Transverse colon (tissue), 4 donors: ENCODE measurements around the gene SLC6A18. TPM values are rescaled to one million over a fixed set of nuclear protein-coding genes. Genes with fewer than 3 reads are reported as not detected.

ENCODE experiments used
- DNase-seq: peaks from one replicate; pipeline ENCODE4 v3.0.0-alpha.2; 2019
- H3K27ac ChIP-seq, 4 donors: fragments of 200-600 bp; sonication (generic); 2 replicates each; pipeline ENCODE4 v1.5.1; 2016 to 2018; ENCODE audit warnings: inconsistent platforms in 4 of 4
- H3K27me3 ChIP-seq: fragments of 200-600 bp; sonication (generic); 2 replicates; pipeline ENCODE4 v1.5.1; 2017; ENCODE audit warnings: inconsistent platforms
- H3K36me3 ChIP-seq, 4 donors: fragments of 200-600 bp; sonication (generic); 2 replicates each; pipeline ENCODE4 v1.5.1; 2017 to 2019; ENCODE audit warnings: inconsistent platforms in 4 of 4
- H3K4me1 ChIP-seq, 4 donors: fragments of 200-600 bp; sonication (generic); 2 replicates each; pipeline ENCODE4 v1.5.1; 2017 to 2020; ENCODE audit warnings: inconsistent platforms in 4 of 4
- H3K4me3 ChIP-seq, 4 donors: fragments of 200-600 bp; sonication (generic); 1 replicate in 1 of 4; 2 replicates in 3 of 4; pipeline versions ENCODE4 v1.5.1 to v1.6.1; 2017 to 2019; ENCODE audit warnings: inconsistent platforms in 4 of 4
- H3K9me3 ChIP-seq, 2 donors: fragments of 200-600 bp; sonication (generic); 2 replicates each; pipeline ENCODE4 v1.5.1; 2017 to 2019; ENCODE audit warnings: inconsistent platforms in 2 of 2
- CTCF ChIP-seq, 5 experiments: fragments of 200-600 bp in 3 of 5; fragments of 450-650 bp in 2 of 5; sonication (generic) in 3 of 5; IDR thresholded peaks; 1 replicate in 2 of 5; 2 replicates in 3 of 5; pipeline ENCODE4 v1.5.1; 2016 to 2017; ENCODE audit warnings: antibody characterized with exemption in 5 of 5, inconsistent platforms in 3 of 5, mild to moderate bottlenecking in 2 of 5, moderate library complexity in 1 of 5
- EP300 ChIP-seq: sonication (generic); formaldehyde crosslinking; IDR thresholded peaks from one replicate; pipeline ENCODE4 v1.6.1; 2017; ENCODE audit warnings: antibody characterized with exemption, low read depth
- POLR2A ChIP-seq: fragments of 450-650 bp; IDR thresholded peaks from one replicate; pipeline ENCODE4 v1.6.1; 2016; ENCODE audit warnings: antibody characterized with exemption, mild to moderate bottlenecking, moderate library complexity
- POLR2AphosphoS5 ChIP-seq, 3 donors: sonication (generic); formaldehyde crosslinking; IDR thresholded peaks; one replicate each; pipeline ENCODE4 v1.6.1; 2016; ENCODE audit warnings: antibody characterized with exemption in 3 of 3
- WGBS, 2 donors: methylation state at CpG; one replicate each; pipeline ENCODE4 v1.1.5; 2018; ENCODE audit warnings: low coverage in 1 of 2; 5-methylcytosine and 5-hydroxymethylcytosine counted together
- in situ Hi-C, 4 donors: fragments of 200-750 bp; cut with MboI; loops; one replicate each; pipeline versions ENCODE4 v1.15.0 to v1.15.1; 2017; ENCODE audit warnings: low sequenced_read_pairs in 3 of 4, low pct_ligation_motif_present in 1 of 4, low pct_unique_long_range_greater_than_20kb in 1 of 4
- intact Hi-C: fragments of 100-400 bp; cut with DNase I; formaldehyde crosslinking; loops from one replicate; pipeline ENCODE4 v1.15.1; 2023; ENCODE audit warnings: low total_unique reads
- total RNA-seq, 4 donors: library from RNA; depleted of rRNA; stranded (reverse); fragments of >200 nt; gene quantifications; one replicate each; pipeline ENCODE4 v1.1.0, GENCODE V29; 2016

SLC6A18 gene
- total RNA-seq, 4 donors from 2014 or later, result not detected

GRCh38 chr5:1183424-1184162 lies 41.6 kb upstream of the SLC6A18 start:
- Histone ChIP-seq H3K4me3 (no peak overlapping the region), H3K27ac (peak overlapping the region in 1 of 4 donors; percentile 38), H3K4me1 (peaks cover 0 to 31% (median 26%) of the 10 kb centered on the region in 4 donors), H3K9me3 (no peaks in the 10 kb centered on the region), H3K27me3 (peaks cover 12% of the 10 kb centered on the region), H3K36me3 (no peaks in the 10 kb centered on the region)
- WGBS, 2 donors, result 18 to 58% methylated on average over 4 to 18 of the region's 18 CpGs
- TF ChIP-seq POLR2A, result no peak
- no peak for TF ChIP-seq EP300
- no peak for TF ChIP-seq POLR2AphosphoS5 (IDR thresholded peaks at IDR 0.05)
- no peak for TF ChIP-seq CTCF (IDR thresholded peaks at IDR 0.05)
- in situ Hi-C loops (loop anchor here in 1 of 4 donors (25.0 kb wide), 1 partner anchor 454 kb away; no protein-coding TSS in a partner anchor), intact Hi-C loops (no loop called here)
- no peak for DNase-seq

DNA sequence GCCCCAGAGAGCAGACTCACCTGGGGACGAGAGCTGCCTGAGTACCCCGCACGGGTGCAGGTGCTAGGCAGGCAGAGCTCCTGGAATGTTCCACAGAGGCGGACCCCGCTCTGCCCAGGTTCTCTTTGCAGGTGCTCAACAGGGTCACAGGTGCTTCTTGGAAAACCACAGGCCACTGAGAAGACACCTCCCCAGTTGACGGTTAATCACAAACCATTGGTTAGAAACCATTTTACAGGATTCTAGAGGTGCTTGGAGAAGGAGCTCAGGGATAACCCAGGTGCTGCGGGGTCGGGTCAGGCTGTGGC lies 41.1 kb upstream of the SLC6A18 start:
- intact Hi-C loops, result no loop called here
- H3K9me3 ChIP-seq, result no peaks in the 10 kb centered on the region
- H3K4me3 ChIP-seq, result no peak overlapping the region
- H3K27ac ChIP-seq, result no peak overlapping the region
- H3K27me3 ChIP-seq, result peaks cover 13% of the 10 kb centered on the region
- in situ Hi-C loops, result loop anchor here in 1 of 4 donors (25.0 kb wide), 1 partner anchor 453 kb away; no protein-coding TSS in a partner anchor
- no peaks in the 10 kb centered on the region for H3K36me3 ChIP-seq
- 85% methylated on average over 8 of the region's 8 CpGs; no CpG with 5 or more reads in 1 of the 2 donors for WGBS, 2 donors
- H3K4me1 ChIP-seq, result peaks cover 0 to 31% (median 26%) of the 10 kb centered on the region in 4 donors
- TF ChIP-seq POLR2AphosphoS5 (IDR thresholded peaks at IDR 0.05) (no peak), EP300 (no peak)
- DNase-seq, result no peak

DNA sequence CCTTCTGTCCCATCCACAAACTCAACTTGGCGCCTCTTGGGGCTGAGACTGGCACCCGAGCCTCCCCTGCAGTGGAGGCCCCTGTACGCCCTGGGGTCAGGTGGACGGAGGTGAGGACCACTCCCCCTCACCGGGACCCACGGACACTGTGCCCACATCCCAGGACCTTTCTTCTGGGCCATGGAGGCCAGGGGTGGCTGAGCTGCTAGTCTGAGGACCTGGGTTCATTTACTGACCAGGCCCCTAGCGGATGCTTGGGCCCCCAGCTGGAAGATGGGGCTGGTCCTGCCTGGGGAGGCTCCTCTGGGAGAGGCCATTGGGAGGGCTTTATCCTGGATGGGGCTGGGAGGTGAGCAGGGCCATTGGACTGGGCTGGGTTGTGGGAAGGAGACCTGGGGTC lies 40.7 kb upstream of the SLC6A18 start:
- no peak overlapping the region for H3K27ac ChIP-seq
- no peaks in the 10 kb centered on the region for H3K36me3 ChIP-seq
- 84% methylated on average over 7 of the region's 7 CpGs; no CpG with 5 or more reads in 1 of the 2 donors for WGBS, 2 donors
- peaks cover 0 to 31% (median 26%) of the 10 kb centered on the region in 4 donors for H3K4me1 ChIP-seq
- TF ChIP-seq EP300 (no peak), POLR2AphosphoS5 (IDR thresholded peaks at IDR 0.05) (no peak), POLR2A (no peak)
- DNase-seq, result no peak
- in situ Hi-C loops, result loop anchor here in 1 of 4 donors (25.0 kb wide), 1 partner anchor 453 kb away; no protein-coding TSS in a partner anchor
- H3K27me3 ChIP-seq, result peaks cover 17% of the 10 kb centered on the region
- H3K4me3 ChIP-seq, result no peak overlapping the region
- no peaks in the 10 kb centered on the region for H3K9me3 ChIP-seq
- intact Hi-C loops, result no loop called here

DNA sequence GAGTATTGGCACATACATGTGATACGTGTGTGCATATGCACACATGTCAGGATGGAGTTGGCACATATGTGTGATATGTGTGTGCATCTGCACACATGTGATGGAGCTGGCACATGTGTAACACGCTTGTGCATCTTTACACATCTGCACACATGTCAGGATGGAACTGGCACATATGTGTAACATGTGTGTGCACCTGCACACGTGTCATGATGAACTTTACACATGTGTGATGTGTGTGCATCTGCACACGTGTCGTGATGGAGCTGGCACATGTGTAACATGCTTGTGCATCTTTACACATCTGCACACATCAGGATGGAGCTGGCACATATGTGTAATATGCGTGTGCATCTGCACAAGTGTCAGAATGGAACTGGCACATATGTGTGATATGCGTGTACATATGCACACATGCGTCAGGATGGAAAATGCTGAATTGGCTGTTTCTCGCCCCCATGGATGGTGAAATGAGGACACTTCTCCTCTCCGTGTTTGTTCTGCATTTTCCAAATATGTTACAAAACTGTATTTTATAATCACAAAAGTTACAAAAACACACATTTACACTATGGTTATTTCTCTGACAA lies 40.0 kb upstream of the SLC6A18 start:
- Histone ChIP-seq H3K36me3 (no peaks in the 10 kb centered on the region), H3K4me3 (no peak overlapping the region), H3K27me3 (peaks cover 23% of the 10 kb centered on the region), H3K27ac (no peak overlapping the region), H3K9me3 (no peaks in the 10 kb centered on the region), H3K4me1 (peaks cover 0 to 31% (median 26%) of the 10 kb centered on the region in 4 donors)
- no peak for TF ChIP-seq POLR2AphosphoS5 (IDR thresholded peaks at IDR 0.05)
- intact Hi-C loops, result no loop called here
- in situ Hi-C loops, result loop anchor here in 1 of 4 donors (25.0 kb wide), 1 partner anchor 452 kb away; no protein-coding TSS in a partner anchor
- WGBS, 2 donors, result 73 to 77% methylated on average over 5 to 10 of the region's 10 CpGs
- no peak for DNase-seq

GRCh38 chr5:1185629-1186350 lies 39.4 kb upstream of the SLC6A18 start:
- peak; percentile 27 for DNase-seq
- H3K27me3 ChIP-seq, result peaks cover 30% of the 10 kb centered on the region
- H3K27ac ChIP-seq, result no peak overlapping the region

More at GRCh38 chr5:1185629-1186350, 39.4 kb upstream of the SLC6A18 start:
- intact Hi-C loops, result no loop called here
- Histone ChIP-seq H3K4me3 (no peak overlapping the region), H3K9me3 (no peaks in the 10 kb centered on the region), H3K36me3 (no peaks in the 10 kb centered on the region), H3K4me1 (peaks cover 0 to 31% (median 26%) of the 10 kb centered on the region in 4 donors)
- WGBS, 2 donors, result 46 to 80% methylated on average over 1 to 12 of the region's 12 CpGs
- no peak for TF ChIP-seq CTCF (IDR thresholded peaks at IDR 0.05)
- no peak for TF ChIP-seq POLR2AphosphoS5 (IDR thresholded peaks at IDR 0.05)
- no peak for TF ChIP-seq POLR2A
- TF ChIP-seq EP300, result no peak
- in situ Hi-C loops, result loop anchor here in 1 of 4 donors (25.0 kb wide), 1 partner anchor 452 kb away; no protein-coding TSS in a partner anchor
